B cell (primary cell): ENCODE results near the gene YIPF2.

ENCODE experiments used
- CTCF ChIP-seq: fragments of 200-600 bp; IDR thresholded peaks from one replicate; pipeline ENCODE4 v1.8.0; 2022; ENCODE audit warnings: antibody characterized with exemption, mild to moderate bottlenecking
- EZH2 ChIP-seq: IDR thresholded peaks from 2 replicates; pipeline ENCODE4 v1.6.1; 2012; ENCODE audit warnings: borderline replicate concordance, low read depth, mild to moderate bottlenecking, moderate library complexity, low read length; ENCODE audit not compliant: insufficient read depth, poor library complexity, severe bottlenecking

GRCh38 chr19:10924597-10924996 is 3.8 kb downstream of the YIPF2 start:
- TF ChIP-seq CTCF (no peak), EZH2 (no peak)
